GM21717 (cell line): Measurements from ENCODE around the gene RGS3.
"Not testable (repeated sequence)": the region's sequence is repeated elsewhere in the genome, so short reads cannot be mapped to it uniquely, and the experiment has no call there.

Experiments
- ATAC-seq: cut with Tn5 transposase; IDR thresholded peaks from one replicate; pipeline ENCODE4 v1.9.1; 2021; ENCODE audit warnings: mild to moderate bottlenecking, moderate library complexity; ENCODE audit not compliant: unreplicated experiment

The RGS3 gene

DNA sequence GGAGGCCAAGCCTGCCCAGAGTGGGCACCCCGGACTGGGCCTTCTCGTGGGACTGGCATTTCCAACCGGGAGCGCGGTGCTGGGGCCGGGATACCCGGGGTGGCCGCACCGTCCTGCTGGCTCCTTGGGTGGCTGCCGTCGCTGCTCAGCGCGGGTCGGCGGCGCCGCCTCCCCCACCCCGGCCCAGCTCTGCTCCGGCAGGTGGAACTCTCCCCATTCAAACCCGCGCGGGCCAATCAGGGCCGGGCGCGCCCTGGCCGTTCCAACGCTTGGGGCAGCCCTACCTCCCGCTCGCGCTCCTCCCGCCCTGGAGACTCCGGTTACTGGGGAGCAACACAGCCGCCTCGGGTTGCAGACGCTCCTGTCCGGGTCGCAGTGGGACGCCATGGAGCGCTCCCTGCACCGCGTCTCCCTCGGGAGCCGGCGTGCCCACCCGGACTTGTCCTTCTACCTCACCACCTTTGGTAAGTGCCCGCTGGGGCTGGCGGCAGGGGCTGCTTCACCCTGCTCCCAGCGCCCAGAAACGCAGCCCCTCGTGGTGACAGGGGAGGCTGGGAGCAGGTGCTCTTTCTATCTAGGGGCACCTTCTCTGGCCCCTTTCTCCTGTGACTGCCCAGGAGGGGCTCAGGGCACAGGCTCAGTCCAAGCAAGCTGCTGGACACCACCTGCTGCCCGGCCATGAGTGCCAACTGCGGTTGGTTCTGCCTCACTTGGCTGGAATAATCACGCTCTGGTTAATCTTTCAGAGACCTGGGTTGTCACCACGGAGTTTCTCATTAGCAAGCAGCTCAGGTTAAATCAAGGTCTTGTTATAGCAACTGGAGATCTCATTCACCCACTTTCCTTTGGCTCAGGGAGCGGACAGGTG, at the start of gene RGS3:
Gene RGS3 (plus strand): TSS at position 310 of the 868 bp plus-strand sequence. CDS start 76 bp downstream, at position 386.
- no peak for ATAC-seq

DNA sequence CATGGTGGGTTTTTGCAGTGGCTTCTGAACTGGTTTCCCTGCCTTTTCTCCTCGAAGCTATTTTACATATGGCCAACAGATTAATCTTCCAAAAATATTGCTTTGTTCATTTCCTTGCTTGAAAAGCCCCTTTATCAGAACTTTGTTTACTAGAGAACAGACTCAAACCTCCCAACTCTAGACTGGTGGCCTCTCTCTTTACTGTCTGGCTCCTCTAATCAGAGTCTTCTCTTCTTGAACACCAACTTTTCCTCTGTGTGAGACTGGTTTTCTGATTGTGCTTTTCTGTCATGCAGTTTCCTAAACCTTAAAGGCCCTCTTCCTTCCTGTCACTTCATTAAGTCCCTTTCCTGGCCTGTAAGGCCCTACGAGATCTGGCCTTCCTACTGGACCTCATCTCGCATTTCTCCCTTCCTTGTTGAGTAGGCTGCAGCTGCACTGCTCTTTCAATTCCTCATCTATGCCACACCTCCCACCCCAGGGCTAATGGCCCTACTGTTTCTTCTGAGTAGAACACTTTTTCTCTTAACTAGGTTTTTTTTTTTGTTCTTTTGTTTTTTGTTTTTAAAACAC, 47.3 kb upstream of the RGS3 start:
- ATAC-seq = peak; percentile 94

DNA sequence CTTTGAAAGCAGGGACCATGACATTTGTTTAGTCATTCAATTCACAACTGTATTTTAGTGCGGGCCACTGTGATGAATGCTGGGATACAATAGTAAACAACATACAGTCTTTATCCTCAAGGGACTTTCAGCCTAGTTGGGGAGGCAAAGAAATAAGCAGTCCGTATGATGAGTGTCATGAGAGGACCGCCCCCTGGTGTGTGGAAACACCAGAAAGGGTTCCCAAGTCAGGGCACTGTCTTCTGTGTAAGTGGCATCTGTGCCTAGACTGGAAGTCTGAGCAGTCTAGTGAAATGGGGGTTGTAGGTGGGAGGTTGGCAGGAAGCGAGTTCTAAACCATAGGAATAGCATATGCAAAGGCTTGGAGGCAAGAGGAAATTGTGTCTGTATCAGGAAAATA, 46.2 kb upstream of the RGS3 start:
- no peak for ATAC-seq

DNA sequence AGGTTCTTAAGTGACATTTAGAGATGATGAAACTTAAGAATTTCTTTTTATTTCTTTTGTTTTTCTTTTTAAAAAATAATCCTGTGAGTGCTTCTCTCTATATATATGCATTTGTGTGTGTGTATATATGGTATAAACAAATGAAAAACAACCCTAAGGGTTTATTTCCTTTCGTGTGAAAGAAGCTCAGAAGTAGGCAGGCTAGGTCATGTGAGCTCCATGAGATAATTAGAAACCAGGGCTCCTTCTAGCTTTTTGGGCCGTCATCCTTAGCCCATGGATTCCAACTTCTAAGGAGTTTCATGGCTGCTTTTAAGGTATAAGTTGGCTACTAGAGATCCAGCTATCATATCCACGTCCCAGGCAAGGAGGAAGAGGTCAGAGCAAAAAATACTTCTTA, 41.8 kb upstream of the RGS3 start:
- ATAC-seq = no peak

GRCh38 chr9:113425072-113425471, 38.5 kb upstream of the RGS3 start:
- no peak for ATAC-seq

GRCh38 chr9:113426701-113427100, 36.8 kb upstream of the RGS3 start:
- ATAC-seq = no peak

GRCh38 chr9:113427629-113428028, 35.9 kb upstream of the RGS3 start:
- no peak for ATAC-seq

DNA sequence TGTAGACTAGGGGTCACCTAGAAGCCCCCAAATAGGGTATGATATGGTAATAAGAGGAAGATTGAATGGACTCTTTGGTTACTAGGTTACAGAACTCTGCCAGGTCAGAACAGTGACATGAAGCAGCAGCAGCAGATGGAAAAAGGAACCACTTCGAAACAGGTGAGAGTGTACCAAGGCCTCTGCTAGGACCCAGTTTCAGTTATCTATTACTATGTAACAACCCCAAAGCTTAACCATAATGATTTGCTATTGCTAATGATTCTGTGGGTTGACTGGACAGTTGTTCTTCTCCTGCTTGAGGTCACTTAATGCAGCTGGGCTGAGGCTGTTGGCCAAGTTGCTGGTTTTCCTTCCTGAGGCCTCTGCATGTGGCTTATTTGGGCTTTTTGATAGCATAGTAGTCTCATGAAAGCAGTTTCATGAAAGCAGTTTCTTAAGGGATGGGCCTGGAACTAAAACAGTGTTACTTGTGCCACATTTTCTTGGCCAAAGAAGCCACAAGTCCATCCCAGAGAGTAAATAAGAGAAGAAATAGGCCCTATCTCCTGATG, 35.4 kb upstream of the RGS3 start:
- ATAC-seq = no peak

GRCh38 chr9:113431191-113431590, 32.3 kb upstream of the RGS3 start:
- ATAC-seq = no peak

DNA sequence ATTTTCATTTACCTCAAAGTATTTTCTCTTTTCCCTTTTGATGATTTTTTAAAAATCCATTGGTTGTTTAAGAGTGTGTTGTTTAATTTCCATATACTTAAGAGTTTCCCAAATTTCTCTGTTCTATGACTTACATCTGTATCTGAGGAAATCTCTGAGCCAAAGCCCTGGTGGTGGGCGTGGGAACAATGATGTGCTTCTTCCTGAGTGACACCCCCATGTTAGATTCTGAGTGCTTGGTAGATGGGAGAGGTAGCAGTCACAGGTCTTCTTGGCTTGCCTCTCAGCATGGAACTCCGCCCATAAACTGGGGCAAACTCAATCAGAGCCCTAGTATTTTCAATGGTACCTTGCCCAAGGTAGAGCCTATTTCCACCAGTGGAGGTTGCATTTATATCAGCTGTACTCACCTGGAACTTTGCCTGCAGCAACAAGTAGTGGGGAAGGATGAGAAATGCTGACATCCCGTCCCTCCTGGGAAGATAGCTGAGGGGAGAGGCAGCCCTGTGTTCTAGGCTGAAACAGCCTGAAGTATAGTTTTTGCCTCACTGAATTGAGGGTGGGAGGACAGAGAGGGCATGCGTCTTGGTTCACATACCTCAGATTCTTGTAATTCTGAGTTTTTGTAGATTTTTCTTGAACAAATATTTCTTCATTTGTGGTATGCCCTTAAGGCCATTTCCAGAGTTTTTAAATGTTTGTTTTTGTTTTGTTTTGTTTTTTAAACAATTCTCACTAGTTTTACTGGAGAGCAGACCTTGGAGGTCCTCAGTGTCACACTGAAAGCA, 26.6 kb upstream of the RGS3 start:
- no peak for ATAC-seq

DNA sequence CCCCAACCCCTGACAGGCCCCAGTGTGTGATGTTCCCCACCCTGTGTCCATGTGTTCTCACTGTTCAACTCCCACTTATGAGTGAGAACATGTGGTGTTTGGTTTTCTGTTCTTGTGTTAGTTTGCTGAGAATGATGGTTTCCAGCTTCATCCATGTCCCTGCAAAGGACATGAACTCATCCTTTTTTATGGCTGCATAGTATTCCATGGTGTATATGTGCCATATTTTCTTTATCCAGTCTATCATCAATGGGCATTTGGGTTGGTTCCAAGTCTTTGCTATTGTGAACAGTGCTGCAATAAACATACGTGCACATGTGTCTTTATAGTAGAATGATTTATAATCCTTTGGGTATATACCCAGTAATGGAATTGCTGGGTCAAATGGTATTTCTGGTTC, 25.8 kb upstream of the RGS3 start:
- not testable (repeated sequence) for ATAC-seq

- ATAC-seq = no peak
Measured at GRCh38 chr9:113444736-113445135, 18.8 kb upstream of the RGS3 start.

DNA sequence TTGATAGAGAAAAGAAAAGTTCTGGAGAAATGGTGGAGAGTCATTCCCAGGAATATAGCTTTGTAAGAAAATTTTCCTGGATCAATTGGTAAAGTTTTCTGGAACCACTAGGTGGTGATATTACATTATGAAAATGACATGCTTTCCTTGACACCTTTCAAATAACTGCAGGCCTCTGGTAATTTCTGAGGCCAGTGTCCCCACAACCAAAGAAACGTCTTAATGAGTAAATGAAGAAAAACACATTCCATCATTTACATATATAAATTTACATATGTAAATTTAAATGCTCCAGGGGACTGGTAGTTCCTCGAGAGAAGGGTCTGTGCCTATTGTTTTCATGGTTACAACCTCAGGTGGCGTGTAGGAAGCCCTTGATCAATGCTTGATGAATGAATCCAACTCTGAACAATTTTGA, 17.2 kb upstream of the RGS3 start:
- no peak for ATAC-seq

- ATAC-seq = no peak
Measured at GRCh38 chr9:113449376-113449775, 14.2 kb upstream of the RGS3 start.

DNA sequence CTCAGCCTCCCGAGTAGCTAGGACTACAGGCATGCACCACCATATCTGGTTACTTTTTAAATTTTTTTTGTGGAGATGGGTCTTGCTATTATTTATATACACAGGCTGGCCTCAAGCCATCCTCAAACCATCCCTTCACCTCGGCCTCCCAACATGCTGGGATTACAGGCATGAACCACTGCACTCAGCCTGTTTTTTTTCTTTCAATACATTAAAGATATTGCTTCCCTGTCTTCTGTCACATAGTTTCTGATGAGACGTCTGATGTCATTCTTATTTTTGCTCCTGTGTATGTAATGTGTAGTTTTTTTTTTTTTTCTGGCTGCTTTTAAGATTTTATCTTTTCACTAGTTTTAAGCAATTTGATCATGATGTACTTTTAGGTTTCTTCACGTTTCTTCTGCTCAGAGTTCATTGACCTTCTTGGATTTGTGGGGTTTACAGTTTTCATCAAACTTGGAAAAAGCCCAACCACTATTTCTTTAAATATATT, 11.4 kb upstream of the RGS3 start:
- ATAC-seq = no peak

- no peak for ATAC-seq
Measured at GRCh38 chr9:113454914-113455761, 8.4 kb upstream of the RGS3 start.

GRCh38 chr9:113456235-113456634, 7.3 kb upstream of the RGS3 start:
- ATAC-seq = no peak

DNA sequence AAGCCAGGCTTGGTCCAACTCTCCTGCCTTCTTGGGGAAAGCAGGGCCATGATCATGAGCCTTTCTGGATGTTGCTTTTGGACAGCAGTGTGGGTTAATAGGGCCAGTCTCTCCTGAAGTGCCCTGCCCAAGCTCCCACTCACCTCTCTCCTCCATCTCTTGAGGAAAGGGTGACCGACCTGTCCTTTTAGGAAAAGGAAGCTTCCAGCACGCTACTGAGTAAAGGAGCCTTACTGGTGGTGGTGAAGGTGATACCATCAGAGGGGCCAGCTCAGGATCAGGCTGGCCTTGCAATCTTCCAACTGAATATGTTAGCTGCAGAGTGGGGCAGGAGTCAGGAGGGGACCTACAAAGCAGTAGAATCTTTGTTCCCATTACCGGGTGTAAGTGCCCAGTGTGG, 2.2 kb upstream of the RGS3 start:
- no peak for ATAC-seq

- no peak for ATAC-seq
Measured at GRCh38 chr9:113461943-113462342, 1.6 kb upstream of the RGS3 start.

DNA sequence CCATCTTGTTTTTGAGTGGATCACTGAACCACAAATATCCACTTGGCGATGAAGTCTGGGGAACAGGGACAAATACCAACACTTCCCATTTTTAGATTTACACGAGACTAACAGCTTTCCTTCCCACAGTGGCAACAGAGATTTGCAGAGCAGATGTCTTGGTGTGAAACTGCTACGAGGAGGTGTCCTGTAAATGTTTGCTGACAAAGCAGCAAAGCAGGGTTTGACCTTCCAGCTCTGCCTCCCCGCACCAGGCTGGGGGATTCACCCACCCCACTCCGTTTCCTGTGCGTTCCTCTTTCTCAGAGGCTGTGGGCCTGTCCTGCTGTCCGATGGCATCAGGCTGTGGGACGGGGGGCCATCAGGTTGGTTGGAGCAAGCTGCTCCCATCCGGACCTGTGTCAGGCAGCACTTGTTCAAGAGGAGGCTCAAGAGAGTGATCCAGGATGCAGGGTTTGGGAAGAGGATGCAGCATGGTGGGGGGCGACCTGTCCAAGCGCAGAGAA, 693 bp upstream of the RGS3 start:
- no peak for ATAC-seq
